NCI-H2107 treated with DMSO at 0.1 percent for 48 hours (cell line): ENCODE measurements around the gene ST8SIA1.

Source experiments
- DNase-seq: peaks from one replicate; lab custom pipeline; 2025; ENCODE audit not compliant: unreplicated experiment; lab: John Stamatoyannopoulos, UW

ST8SIA1 gene

GRCh38 chr12:22246217-22246846 is 88.2 kb downstream of the ST8SIA1 start:
- no peak for DNase-seq

DNA sequence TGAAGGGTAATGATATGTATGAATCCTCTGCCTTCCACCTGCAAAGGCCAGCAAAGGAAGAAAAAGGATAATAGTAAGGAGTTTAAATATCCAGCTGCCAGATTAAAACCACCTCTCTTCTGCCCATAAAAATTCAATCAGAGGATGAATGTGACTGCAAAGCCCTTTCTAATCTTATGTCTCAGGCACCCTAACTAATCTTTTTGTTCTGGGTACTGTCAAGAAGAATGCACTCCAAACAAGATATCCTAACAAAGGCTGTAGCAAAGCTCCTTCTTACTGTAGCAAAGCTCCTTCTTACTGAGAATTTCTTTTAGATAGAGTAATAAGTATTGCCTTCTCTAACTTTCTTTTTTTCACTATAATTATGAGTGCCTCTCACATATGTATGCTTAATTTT is 91.8 kb downstream of the ST8SIA1 start:
- DNase-seq, result no peak

DNA sequence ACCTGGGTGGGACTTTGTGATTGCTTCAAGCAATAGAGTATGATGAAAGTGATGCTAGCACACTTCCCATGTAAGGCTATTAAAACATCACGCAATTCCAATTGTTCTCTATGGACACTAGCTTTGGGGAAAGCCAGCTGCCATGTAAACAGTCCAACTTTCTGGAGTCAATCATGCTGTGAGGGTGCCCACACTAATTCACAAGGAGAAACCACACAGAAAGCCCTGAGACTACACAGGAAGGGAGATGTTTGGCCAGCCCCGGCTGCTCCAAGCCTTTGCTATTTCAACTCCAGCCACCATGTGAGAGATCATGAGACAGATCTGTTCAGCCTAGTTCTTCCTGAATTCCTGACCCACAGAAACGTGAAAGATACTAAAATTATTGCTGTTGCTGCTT is 96.3 kb downstream of the ST8SIA1 start:
- no peak for DNase-seq

- no peak for DNase-seq
These were observed 99.9 kb downstream of the ST8SIA1 start for GRCh38 chr12:22234561-22234960.

DNA sequence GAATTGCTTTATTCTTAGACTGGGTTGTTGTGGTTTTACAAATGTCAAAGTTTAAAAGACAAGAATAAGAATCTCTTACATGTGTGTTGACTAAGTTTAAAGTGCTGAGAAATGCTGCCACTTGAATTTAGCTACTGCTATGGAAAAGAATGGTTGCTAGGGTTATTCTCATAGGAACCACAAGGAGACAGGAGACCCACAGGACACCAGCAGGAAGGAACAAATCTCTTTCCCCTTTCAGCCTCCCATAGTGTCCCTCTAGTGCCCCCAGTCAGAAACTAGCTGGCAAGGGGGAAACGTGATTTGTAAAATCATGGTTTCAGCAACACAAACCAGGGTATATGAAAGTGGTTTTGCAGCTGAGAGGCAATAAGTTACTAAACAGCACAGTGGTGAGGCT is 102.7 kb downstream of the ST8SIA1 start:
- DNase-seq, result no peak

DNA sequence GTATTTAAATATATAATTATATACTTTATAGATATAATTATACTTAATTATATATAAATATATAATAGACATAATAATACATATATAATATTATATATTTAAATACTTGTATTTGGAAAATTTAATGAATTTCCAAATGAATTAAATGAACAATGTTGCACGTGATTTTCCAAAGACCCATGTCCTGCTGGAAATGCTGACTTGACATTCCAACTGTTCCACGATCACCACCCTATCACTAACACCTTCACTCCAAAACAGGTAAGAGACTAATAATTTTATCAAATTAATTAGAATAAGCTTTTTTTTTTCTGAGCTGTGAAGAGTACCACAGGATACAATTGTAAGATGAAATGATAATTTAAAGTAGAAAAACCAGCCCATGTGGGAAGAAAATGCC is 103.4 kb downstream of the ST8SIA1 start:
- DNase-seq, result no peak

DNA sequence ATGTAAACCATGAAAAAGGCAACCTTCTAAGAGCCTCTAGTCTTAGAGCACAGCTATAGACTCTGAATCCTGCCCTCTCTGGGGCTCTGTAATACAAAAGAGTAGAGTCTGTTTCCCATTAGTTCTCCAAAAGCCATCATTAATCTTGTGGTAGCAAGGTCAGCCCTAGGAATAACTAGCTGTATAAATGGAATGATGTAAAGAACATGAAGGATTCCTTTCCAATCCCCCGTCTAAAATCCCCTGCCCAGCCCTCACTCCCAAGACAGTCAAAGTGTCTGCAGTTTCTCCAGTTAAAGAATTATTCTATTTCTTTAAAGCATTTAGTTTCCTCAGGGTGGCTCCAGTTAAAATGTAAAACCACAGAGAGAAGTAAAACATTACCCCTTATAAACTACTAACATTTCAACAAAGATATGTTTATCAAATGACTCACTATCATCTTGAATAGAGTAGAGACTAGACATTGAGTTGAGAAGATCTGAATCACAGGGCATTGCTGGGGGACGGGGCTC is 104.2 kb downstream of the ST8SIA1 start:
- DNase-seq, result no peak

- no peak for DNase-seq
These were observed 104.7 kb downstream of the ST8SIA1 start for GRCh38 chr12:22229652-22230279.

- DNase-seq, result no peak
These were observed 106.3 kb downstream of the ST8SIA1 start for GRCh38 chr12:22228022-22228875.

GRCh38 chr12:22223356-22223755 is 111.2 kb downstream of the ST8SIA1 start:
- no peak for DNase-seq

DNA sequence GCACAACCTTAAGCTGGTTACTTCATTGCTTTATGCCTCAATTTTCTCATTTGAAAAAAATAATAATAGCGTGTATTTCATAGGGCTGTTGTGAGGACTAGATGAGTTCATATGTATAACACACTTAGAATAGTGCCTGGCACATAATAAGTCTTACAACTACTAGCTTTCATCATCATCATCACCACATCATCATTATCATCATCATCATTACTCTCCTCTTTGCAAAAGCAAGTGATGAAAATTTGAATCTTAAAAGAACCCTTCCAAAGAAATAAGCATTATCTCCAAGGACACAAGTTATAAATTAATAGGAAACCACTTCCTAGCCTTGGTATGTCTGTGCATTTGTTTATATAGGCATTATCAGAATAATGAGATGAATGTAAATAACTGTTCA is 117.0 kb downstream of the ST8SIA1 start:
- no peak for DNase-seq

- DNase-seq, result no peak
These were observed 118.8 kb downstream of the ST8SIA1 start for GRCh38 chr12:22215467-22216253.

GRCh38 chr12:22211128-22211527 is 123.4 kb downstream of the ST8SIA1 start:
- DNase-seq, result no peak

- DNase-seq, result no peak
These were observed 125.1 kb downstream of the ST8SIA1 start for GRCh38 chr12:22209422-22209821.

DNA sequence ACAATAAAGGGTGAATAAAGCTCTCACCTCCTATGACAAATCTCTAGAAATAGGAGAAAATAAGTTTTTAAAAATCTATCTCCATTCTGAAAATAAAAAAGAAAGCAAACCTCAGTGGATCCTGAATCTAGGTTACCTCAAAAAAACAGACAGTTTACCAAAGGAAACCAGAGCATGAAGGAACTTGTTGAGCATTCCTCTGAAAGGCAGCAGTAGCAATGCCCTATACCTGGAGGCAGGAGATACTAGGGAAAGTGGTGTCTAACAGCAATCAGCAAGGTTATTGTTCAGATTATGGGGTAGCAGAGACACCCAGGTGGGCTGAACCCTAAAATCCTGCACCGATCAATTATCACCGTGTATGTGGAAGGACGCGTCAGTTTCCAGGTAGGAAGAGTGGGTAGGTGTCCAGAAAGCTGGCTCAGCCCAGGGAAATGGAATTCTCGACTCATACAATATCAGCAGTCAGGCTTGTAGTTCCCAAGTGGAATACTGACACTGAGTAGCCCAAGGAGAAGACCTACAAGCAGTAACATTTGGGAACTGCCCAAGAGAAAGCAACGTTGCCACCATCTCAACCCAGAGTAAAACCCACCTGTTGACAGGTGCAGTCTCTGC is 128.3 kb downstream of the ST8SIA1 start:
- no peak for DNase-seq

DNA sequence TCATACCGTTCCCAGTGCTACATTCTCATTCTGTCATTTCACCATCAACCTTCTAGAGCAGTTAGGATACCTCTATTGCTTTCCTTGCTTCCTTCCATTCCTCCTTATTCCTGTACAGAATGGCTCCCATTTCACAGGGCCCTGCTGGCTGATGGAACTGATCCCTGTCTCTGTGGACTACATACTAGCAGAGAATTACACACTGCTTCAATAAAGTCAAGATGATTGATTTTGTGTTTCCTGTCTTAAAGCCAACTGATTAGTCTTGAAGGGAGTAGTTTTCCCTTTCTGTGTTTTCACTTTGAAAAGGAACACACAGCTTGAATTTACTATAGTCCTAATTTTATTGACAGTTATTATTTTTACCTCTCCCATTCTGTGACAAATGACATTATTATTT is 130.1 kb downstream of the ST8SIA1 start:
- DNase-seq, result no peak

DNA sequence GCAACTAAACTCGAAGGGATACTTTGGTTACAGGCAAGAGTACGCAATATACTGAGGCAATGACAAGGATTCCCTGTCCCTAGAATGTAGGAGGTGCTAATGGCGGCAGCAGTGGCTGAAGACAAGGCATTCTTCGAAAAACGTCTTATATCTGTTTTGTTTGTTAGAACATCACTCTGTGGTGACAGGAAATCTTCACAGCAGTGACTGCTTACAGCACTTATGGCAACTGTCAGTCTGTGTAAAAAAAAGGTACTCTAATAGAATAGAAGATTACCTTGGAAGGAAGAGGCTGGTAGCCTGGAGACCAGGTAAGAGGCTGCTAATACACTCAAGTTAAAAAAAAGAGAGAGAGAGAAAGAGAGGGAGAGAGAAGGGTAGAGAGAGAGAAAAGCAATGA is 131.7 kb downstream of the ST8SIA1 start:
- DNase-seq, result no peak

- DNase-seq, result no peak
These were observed 133.4 kb downstream of the ST8SIA1 start for GRCh38 chr12:22201101-22201500.

DNA sequence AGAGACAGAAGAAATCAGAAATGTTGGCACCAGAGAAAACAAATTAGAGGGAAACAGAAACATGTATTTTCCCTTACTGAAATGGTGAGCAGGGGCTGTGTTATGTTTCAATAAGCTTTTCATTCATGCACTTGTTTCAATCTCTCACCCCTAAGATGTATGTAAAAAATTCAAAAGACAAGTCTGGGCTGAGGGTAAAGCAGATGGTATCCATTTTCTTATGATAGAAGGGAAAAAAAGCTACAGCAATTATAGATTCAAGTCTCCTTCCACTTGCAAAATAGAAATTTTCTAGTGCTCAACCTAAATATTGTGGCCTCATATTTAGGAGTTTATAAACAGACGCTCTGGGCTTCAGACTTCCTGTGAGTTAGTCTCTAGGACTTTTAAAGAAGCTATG is 138.3 kb downstream of the ST8SIA1 start:
- no peak for DNase-seq

GRCh38 chr12:22190969-22191368 is 143.5 kb downstream of the ST8SIA1 start:
- DNase-seq, result no peak

GRCh38 chr12:22188431-22188830 is 146.1 kb downstream of the ST8SIA1 start:
- no peak for DNase-seq
